HepG2 (cell line): ENCODE results near the gene DPP7. TPM values are rescaled to one million over a fixed set of nuclear protein-coding genes. Genes with fewer than 3 reads are reported as not detected.
A peak's percentile ranks its signal among the peaks of the same experiment; 100 is the strongest.

Experiments used
- ARHGAP35 ChIP-seq: sonication (generic); formaldehyde crosslinking; IDR thresholded peaks from 2 replicates; pipeline ENCODE4 v1.9.0; 2022; ENCODE audit warnings: mild to moderate bottlenecking, inconsistent platforms, moderate library complexity, missing genetic modification reagents, borderline replicate concordance
- E2F2 ChIP-seq: sonication (generic); formaldehyde crosslinking; IDR thresholded peaks from 2 replicates; pipeline ENCODE4 v1.4.0; 2020; ENCODE audit warnings: missing genetic modification reagents, borderline replicate concordance
- HNRNPL ChIP-seq: fragments of 200-400 bp; formaldehyde crosslinking; IDR thresholded peaks from 2 replicates; pipeline ENCODE4 v1.6.1; 2017; ENCODE audit warnings: mild to moderate bottlenecking, low read depth, low read length
- HOXA3 ChIP-seq: sonication (generic); formaldehyde crosslinking; IDR thresholded peaks from 2 replicates; pipeline ENCODE4 v1.5.0; 2020; ENCODE audit warnings: missing genetic modification reagents
- MIER2 ChIP-seq: IDR thresholded peaks from 2 replicates; pipeline ENCODE4 v1.6.1; 2016; ENCODE audit warnings: missing biosample characterization, missing genetic modification reagents
- NFRKB ChIP-seq: fragments of 450-650 bp; IDR thresholded peaks from 2 replicates; pipeline ENCODE4 v1.6.1; 2017
- PHF8 ChIP-seq: sonication (generic); formaldehyde crosslinking; IDR thresholded peaks from 2 replicates; pipeline ENCODE4 v1.5.0; 2020; ENCODE audit warnings: missing genetic modification reagents
- SKIL ChIP-seq: sonication (generic); formaldehyde crosslinking; IDR thresholded peaks from 2 replicates; pipeline ENCODE4 v1.8.0; 2022; ENCODE audit warnings: missing genetic modification reagents, mild to moderate bottlenecking, moderate library complexity, borderline replicate concordance
- SPEN ChIP-seq: sonication (generic); formaldehyde crosslinking; IDR thresholded peaks from 2 replicates; pipeline ENCODE4 v1.5.1; 2020; ENCODE audit warnings: low read depth, mild to moderate bottlenecking, missing genetic modification reagents
- YEATS4 ChIP-seq: sonication (generic); formaldehyde crosslinking; IDR thresholded peaks from 2 replicates; pipeline ENCODE4 v1.4.0; 2020; ENCODE audit warnings: missing genetic modification reagents, borderline replicate concordance
- ZBTB49 ChIP-seq: sonication (generic); formaldehyde crosslinking; IDR thresholded peaks from 2 replicates; pipeline ENCODE4 v1.4.0; 2020; ENCODE audit warnings: missing genetic modification reagents, borderline replicate concordance
- ZFX ChIP-seq: sonication (generic); formaldehyde crosslinking; IDR thresholded peaks from 2 replicates; pipeline ENCODE4 v1.4.0; 2020; ENCODE audit warnings: mild to moderate bottlenecking, low read depth, missing genetic modification reagents, moderate library complexity
- ZNF136 ChIP-seq: sonication (generic); formaldehyde crosslinking; IDR thresholded peaks from 2 replicates; pipeline ENCODE4 v1.8.1; 2022; ENCODE audit warnings: low read depth, mild to moderate bottlenecking, moderate library complexity, missing genetic modification reagents
- ZNF256 ChIP-seq: sonication (generic); formaldehyde crosslinking; conservative IDR thresholded peaks from 2 replicates; pipeline ENCODE4 v1.4.0; 2020; ENCODE audit warnings: missing genetic modification reagents
- ZNF264 ChIP-seq: sonication (generic); formaldehyde crosslinking; IDR thresholded peaks from 2 replicates; pipeline ENCODE4 v1.4.0; 2020; ENCODE audit warnings: missing genetic modification reagents
- ZNF343 ChIP-seq: sonication (generic); formaldehyde crosslinking; IDR thresholded peaks from 2 replicates; pipeline ENCODE4 v1.4.0; 2020; ENCODE audit warnings: mild to moderate bottlenecking, missing genetic modification reagents
- ZNF468 ChIP-seq: sonication (generic); formaldehyde crosslinking; IDR thresholded peaks from 2 replicates; pipeline ENCODE4 v1.8.0; 2022; ENCODE audit warnings: mild to moderate bottlenecking, moderate library complexity, missing genetic modification reagents
- ZNF546 ChIP-seq: sonication (generic); formaldehyde crosslinking; conservative IDR thresholded peaks from 2 replicates; pipeline ENCODE4 v1.8.1; 2023; ENCODE audit warnings: mild to moderate bottlenecking, missing genetic modification reagents
- ZNF563 ChIP-seq: sonication (generic); formaldehyde crosslinking; IDR thresholded peaks from 2 replicates; pipeline ENCODE4 v1.8.0; 2022; ENCODE audit warnings: mild to moderate bottlenecking, moderate library complexity, missing genetic modification reagents
- ZNF605 ChIP-seq: sonication (generic); formaldehyde crosslinking; IDR thresholded peaks from 2 replicates; pipeline ENCODE4 v1.8.0; 2022; ENCODE audit warnings: mild to moderate bottlenecking, missing genetic modification reagents
- ZNF614 ChIP-seq: IDR thresholded peaks from 2 replicates; pipeline ENCODE4 v1.6.1; 2018; ENCODE audit warnings: missing biosample characterization, missing genetic modification reagents, inconsistent platforms, borderline replicate concordance
- polyA plus RNA-seq, 8 experiments: library from polyadenylated mRNA; depleted of rRNA in 3 of 8; stranded (reverse) in 7 of 8; unstranded in 1 of 8; fragments of >200 nt; fragmentation: Illumina TruSeq in 4 of 8; extraction: Trizol in 4 of 8; gene quantifications; 2 replicates each; pipeline versions ENCODE4 v1.2.1 to v1.2.3, GENCODE V29; 2011 to 2016; ENCODE audit warnings: low read depth in 4 of 8, missing spikeins in 1 of 8, mixed read lengths in 1 of 8; ENCODE audit not compliant: insufficient read depth in 1 of 8
- total RNA-seq, 5 experiments: library from RNA; depleted of rRNA; stranded (reverse); fragments of >200 nt; fragmentation: Illumina TruSeq; extraction: Trizol; gene quantifications; 2 replicates each; pipeline ENCODE4 v1.2.3, GENCODE V29; 2016; ENCODE audit warnings: low read depth in 1 of 5

DPP7 gene
- total and polyA plus RNA-seq, 2 of the 13 experiments (the other 11 are each of a cell fraction or from before 2014, with no cell fraction given): 1.2 to 4.5 TPM

GRCh38 chr9:137077010-137077747 is 37.4 kb downstream of the DPP7 start, which contains the start of gene UAP1L1 (continued):
- TF ChIP-seq SKIL (CRISPR knock-in tag) (0 out of 2 replicates have a peak, but pooled peaks have one; percentile 32), NFRKB (no peak), ZFX (CRISPR knock-in tag) (peak; percentile 73), YEATS4 (CRISPR knock-in tag) (peak; percentile 28; the same call in 1 of the 2 replicates), ZNF563 (no peak; the same call in 1 of the 2 replicates), ZNF546 (CRISPR knock-in tag) (0 out of 2 replicates have a peak, but pooled peaks have one; percentile 57), ZNF136 (CRISPR knock-in tag) (no peak), ZNF468 (CRISPR knock-in tag) (no peak), ZBTB49 (no peak), HOXA3 (CRISPR knock-in tag) (peak; percentile 12; the same call in 1 of the 2 replicates), ZNF605 (CRISPR knock-in tag) (peak; percentile 54; the same call in 1 of the 2 replicates), ARHGAP35 (CRISPR knock-in tag) (no peak), ZNF343 (CRISPR knock-in tag) (no peak), SPEN (CRISPR knock-in tag) (peak; percentile 25; the same call in 1 of the 2 replicates), MIER2 (CRISPR knock-in tag) (no peak), ZNF256 (CRISPR knock-in tag) (no peak), ZNF264 (CRISPR knock-in tag) (no peak), PHF8 (CRISPR knock-in tag) (peak; percentile 49; the same call in 1 of the 2 replicates), ZNF614 (CRISPR knock-in tag) (no peak), E2F2 (CRISPR knock-in tag) (no peak), HNRNPL (0 out of 2 replicates have a peak, but pooled peaks have one; percentile 18)
